GM19043 (cell line): Measurements from ENCODE around the gene CTDP1.

Source experiments
- ATAC-seq: cut with Tn5 transposase; IDR thresholded peaks from one replicate; pipeline ENCODE4 v1.9.1; 2021; ENCODE audit warnings: low read depth; ENCODE audit not compliant: unreplicated experiment

CTDP1 gene

DNA sequence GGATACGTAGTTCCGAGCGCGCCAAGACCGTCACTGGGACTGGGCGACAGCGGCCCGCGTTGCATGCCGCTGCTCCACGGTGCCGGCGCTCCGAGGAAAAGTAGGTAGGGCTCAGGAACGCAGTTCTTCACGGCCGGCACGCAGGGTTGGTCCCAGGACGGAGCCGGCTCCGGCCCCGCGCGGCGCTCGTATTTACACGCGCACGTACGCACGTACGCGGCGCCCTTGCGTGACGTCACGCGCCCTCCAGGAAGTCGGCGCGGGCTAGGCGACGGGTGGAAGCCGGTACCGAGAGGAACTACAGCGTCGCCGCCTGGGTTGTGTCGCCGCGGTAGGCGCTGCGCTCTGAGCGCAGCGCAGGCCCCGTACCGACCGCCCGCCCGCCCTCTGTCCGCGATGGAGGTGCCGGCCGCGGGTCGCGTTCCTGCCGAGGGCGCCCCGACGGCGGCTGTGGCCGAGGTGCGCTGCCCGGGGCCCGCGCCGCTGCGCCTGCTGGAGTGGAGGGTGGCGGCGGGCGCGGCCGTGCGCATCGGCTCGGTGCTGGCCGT, at the start of gene CTDP1:
Gene CTDP1 (plus strand): TSS at position 252 of the 548 bp plus-strand sequence. CDS start 145 bp downstream, at position 397.
- peak; percentile 50 for ATAC-seq

- no peak for ATAC-seq
Observed at GRCh38 chr18:79630281-79631095, 49.1 kb upstream of the CTDP1 start.

DNA sequence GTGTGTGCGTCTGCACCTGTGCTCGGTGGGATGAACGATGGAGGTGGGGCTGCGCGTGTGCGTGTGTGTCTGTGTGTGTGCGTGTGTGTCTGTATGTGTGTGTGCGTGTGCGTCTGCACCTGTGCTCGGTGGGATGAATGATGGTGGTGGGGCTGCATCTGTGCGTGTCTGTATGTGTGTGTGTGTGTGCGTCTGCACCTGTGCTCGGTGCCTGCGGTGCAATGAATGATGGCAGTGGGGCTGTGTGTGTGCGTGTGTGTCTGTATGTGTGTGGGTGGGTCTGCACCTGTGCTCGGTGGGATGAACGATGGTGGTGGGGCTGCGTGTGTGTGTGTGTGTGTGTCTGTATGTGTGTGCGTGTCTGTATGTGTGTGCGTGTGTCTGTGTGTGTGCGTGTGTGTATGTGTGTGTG, 48.5 kb upstream of the CTDP1 start:
- no peak for ATAC-seq

- ATAC-seq, result no peak
Observed at GRCh38 chr18:79631761-79632446, 47.7 kb upstream of the CTDP1 start.

DNA sequence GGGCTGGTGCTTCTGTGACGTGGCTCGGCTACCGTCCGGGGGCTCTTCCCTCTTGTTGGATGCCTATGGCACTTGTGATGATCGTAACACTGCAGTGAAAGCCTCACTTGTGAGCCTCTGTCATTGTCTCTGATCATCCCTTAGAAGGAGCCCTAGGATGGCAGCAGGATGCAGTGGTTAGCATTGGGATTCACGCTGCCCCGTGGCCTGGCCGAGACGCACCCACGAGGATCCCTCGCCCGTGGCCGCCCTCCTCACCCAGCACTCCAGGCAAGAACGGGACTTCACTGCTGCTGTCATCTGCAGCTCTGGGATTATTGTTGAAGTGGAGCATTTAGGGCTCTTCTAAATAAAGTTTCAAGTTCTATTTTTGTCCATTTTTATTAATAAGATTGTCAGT, 46.8 kb upstream of the CTDP1 start:
- ATAC-seq, result no peak

GRCh38 chr18:79634186-79634585, 45.4 kb upstream of the CTDP1 start:
- ATAC-seq, result no peak

DNA sequence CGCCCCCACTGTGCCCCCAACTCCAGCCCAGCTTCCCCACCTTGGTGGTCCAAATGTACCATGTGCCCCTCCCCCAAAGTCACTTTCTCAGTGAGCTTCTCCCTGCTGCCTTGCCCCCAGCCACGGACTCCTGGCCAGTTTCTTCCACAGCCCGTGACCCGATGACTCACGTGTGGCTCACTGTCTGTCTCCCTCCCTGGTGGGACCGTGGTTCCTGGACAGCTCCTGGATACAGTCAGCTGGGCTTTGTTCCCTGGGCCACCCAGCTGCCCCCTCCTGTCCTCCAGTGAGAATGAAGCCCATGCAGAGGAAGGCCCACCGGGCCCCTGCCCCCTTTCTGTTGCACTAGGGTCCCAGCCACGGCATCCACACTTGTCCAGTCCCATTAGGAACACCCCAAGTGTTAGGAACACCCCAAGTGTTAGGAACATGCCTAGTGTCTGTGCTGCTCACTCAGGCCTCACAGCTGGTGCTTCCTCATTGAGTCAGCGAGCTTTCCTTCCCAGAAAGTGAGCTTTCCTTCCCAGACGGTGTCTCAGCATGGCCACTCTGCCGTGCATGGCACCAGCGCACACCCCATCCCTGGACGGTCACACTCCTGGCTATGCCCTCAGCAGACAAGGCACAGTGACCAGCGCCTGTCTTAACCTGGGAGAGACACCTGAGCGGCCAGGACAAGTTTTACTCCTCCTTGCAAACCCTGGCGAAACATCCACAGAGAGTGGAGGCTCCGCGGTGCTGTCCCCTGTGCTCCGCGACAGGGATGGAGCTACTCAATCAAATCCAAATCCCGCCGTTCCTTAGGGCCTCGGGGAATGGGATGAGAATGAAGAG, 44.8 kb upstream of the CTDP1 start:
- no peak for ATAC-seq

- no peak for ATAC-seq
Observed at GRCh38 chr18:79635427-79635726, 44.2 kb upstream of the CTDP1 start.

- no peak for ATAC-seq
Observed at GRCh38 chr18:79637181-79637920, 42.3 kb upstream of the CTDP1 start.

DNA sequence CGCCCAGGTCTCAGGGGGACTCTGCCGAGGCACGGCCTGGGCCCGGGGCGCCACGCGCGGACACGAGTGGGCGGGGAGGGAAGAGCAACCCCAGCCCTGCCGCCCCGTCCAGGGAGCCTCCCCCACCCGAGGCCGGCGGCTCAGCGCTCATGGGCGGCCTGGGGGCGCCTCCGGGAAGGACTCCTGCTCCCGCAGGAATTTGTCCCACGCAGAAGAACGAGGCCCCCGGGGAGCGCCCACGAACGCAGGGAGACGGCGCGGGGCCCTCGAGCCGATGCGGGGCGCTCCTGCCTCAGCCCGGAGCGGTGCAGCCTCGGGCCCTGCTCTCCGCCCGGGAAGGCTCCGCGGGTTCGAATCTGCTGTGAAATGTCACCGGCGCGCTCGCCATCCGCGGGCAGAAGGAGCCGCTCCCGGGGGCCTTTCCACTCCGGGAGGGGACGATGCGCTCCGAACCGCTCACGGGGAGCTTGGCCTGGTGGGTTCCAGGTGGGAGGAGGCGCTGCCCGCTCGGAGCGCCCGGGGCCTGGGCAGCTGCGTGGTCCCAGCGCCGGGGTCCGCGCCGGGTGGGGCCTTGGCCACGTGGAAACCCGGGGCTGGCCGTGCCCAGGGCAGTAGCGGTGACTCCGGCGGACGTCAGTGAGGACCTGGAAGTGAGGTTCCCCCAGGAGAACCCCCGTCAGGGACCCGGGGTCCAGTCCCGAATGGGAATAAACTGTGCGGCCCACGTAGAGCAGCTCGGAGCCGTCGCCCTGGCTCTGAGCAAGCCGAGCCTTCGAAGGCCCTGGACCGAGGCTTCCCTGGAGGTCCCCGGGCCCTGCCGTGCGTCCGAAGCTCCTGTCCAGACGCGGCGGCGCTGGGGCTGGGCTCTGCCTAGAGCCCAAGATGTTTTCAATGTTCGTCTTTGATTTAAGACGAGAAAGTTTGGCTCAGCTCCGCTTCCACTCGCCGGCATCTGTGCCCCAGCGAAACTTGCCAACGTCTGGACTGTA, 41.4 kb upstream of the CTDP1 start:
- ATAC-seq, result no peak

- no peak for ATAC-seq
Observed at GRCh38 chr18:79639072-79639829, 40.4 kb upstream of the CTDP1 start.

GRCh38 chr18:79640064-79640672, 39.4 kb upstream of the CTDP1 start:
- no peak for ATAC-seq

DNA sequence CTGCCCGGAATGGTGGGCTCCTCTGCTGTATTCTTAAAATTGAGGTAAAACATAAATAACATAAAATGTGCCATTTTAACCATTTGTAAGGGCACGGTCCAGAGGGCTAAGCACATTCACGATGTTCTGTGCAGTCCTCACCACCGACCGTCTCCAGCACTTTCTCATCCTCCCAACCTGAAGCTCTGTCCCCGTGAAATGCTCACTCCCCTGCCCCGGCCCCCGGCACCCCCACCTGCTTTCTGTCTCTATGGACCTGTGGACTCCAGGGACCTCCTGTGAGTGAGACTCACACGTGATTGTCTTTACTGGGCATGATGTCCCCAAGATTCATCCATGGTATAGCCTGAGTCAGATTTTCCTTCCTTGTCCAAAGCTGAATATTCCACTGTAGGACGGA, 38.7 kb upstream of the CTDP1 start:
- no peak for ATAC-seq

DNA sequence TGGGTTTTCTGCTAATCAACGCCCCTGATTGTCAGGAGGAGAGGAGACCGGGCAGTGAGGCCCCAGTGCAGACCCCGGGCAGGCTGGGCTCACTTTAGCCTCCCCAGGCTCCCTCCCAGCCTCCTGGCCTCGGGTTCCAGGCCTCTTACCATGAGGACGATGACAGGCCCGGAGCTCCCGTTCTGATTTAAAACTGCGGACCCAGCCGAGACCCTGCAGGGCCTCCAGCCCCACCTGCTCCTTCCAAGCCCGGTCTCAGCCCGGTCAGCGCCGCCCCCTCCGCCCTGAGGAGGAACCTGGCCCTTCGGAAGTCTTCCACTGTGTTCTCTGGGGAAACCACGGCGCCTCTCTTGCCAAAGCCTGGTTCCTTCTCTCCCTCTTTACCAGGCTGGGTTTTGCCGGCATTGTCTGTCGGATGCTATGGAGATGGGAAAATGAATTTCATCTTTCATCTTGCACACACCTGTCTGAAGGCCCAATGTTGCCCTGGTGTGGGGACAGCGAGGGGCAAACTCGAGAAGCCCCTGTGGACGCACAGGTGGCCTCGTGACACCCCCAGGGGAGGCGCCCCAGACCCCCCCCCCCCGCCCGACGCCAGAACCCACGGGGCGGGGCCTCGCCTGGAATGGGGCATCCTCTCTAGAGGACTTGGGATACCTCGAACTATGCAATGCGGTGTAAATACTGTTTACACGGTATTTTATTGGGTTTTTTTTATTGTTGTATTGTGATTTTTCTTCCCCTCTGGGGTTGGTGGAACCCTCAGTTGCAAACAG, 37.7 kb upstream of the CTDP1 start:
- no peak for ATAC-seq

- ATAC-seq, result no peak
Observed at GRCh38 chr18:79642626-79643025, 37.0 kb upstream of the CTDP1 start.

DNA sequence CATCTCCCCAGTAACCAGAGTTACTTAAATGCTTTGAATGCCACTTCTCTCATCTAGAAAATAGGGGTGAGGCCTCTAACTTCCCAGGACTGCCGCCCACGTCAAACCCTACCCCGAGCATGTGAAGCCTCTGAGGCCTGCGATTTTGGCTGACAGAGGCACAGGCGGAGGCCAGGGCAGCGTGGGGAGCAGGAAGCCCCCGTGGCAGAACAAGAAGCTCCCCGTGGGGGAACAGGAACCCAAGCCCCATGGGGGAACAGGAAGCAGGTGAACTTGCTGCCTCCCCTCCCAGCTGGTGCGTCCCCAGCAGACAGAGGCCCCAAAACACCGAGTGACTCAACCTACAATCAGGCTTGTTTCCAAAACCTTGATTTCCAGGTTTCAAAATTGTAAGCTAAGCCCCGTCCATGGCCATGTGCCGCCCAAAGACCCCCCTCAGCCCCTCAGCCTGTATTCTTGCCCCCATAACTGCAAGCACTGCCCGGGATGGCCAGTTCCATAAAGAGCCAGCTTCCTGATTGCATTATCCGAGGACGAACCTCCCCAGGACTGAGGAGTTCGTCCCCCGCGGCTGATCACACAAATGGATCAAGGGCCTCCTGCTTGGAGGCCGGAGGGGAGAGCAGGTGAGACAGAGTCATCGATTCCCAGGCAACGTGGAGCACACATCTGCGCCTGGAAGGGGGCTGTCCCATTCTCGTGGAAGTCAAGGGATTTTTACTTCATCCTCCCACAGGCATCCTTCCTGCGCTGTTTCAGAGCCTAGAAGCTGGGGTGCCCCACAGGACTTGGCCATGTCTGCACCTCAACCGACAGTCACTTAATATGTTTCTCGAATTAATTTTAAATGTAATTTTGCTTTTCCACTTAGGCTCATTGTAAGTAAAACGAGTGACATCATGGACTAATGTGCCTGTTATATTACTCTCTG, 36.3 kb upstream of the CTDP1 start:
- no peak for ATAC-seq
